H9 (cell line): ENCODE results near the gene ATPAF2. TPM values are rescaled to one million over a fixed set of nuclear protein-coding genes. Genes with fewer than 3 reads are reported as not detected.

Experiments
- DNase-seq: peaks from one replicate; pipeline ENCODE4 v3.0.0-alpha.2; 2017
- H2AFZ ChIP-seq: one replicate; pipeline ENCODE4 v1.6.1; 2013; ENCODE audit warnings: mild to moderate bottlenecking, low read length, control low read depth, moderate library complexity
- H2AK5ac ChIP-seq: 2 replicates; pipeline ENCODE4 v1.6.1; 2013; ENCODE audit warnings: low read length, control low read depth, mixed read lengths; ENCODE audit not compliant: insufficient read length
- H2BK120ac ChIP-seq: one replicate; pipeline ENCODE4 v1.6.1; 2013; ENCODE audit warnings: low read depth, mild to moderate bottlenecking, low read length, control low read depth, inconsistent platforms; ENCODE audit not compliant: poor library complexity, severe bottlenecking
- H2BK12ac ChIP-seq: 2 replicates; pipeline ENCODE4 v1.6.1; 2013; ENCODE audit warnings: low read length, control low read depth, mixed read lengths, low read depth; ENCODE audit not compliant: insufficient read length
- H2BK15ac ChIP-seq: 2 replicates; pipeline ENCODE4 v1.6.1; 2013; ENCODE audit warnings: low read depth, low read length, control low read depth
- H2BK20ac ChIP-seq: one replicate; pipeline ENCODE4 v1.6.1; 2013; ENCODE audit warnings: low read depth, mild to moderate bottlenecking, low read length, control low read depth, inconsistent platforms; ENCODE audit not compliant: poor library complexity, severe bottlenecking
- H2BK5ac ChIP-seq: 2 replicates; pipeline ENCODE4 v1.6.1; 2013; ENCODE audit warnings: low read length, control low read depth, mixed read lengths; ENCODE audit not compliant: insufficient read length
- H3K14ac ChIP-seq: 2 replicates; pipeline ENCODE4 v1.6.1; 2013; ENCODE audit warnings: low read length, control low read depth; ENCODE audit not compliant: insufficient read depth
- H3K18ac ChIP-seq: 2 replicates; pipeline ENCODE4 v1.6.1; 2013; ENCODE audit warnings: low read depth, mild to moderate bottlenecking, mixed read lengths, low read length, control low read depth; ENCODE audit not compliant: insufficient read length
- H3K23ac ChIP-seq: 2 replicates; pipeline ENCODE4 v1.6.1; 2013; ENCODE audit warnings: low read length, control low read depth, mixed read lengths, low read depth; ENCODE audit not compliant: insufficient read length
- H3K23me2 ChIP-seq: 2 replicates; pipeline ENCODE4 v1.6.1; 2013; ENCODE audit warnings: low read depth, mild to moderate bottlenecking, mixed read lengths, low read length, control low read depth; ENCODE audit not compliant: insufficient read length, poor library complexity, severe bottlenecking
- H3K27ac ChIP-seq: 2 replicates; pipeline ENCODE4 v1.5.1; 2013; ENCODE audit warnings: low read length, control low read depth, mixed read lengths, low read depth; ENCODE audit not compliant: insufficient read length
- H3K27me3 ChIP-seq: 2 replicates; pipeline ENCODE4 v1.6.1; 2013; ENCODE audit warnings: low read length, control low read depth, inconsistent platforms; ENCODE audit not compliant: insufficient read depth
- H3K4ac ChIP-seq: 2 replicates; pipeline ENCODE4 v1.6.1; 2013; ENCODE audit warnings: low read depth, mild to moderate bottlenecking, control low read depth, inconsistent platforms, low read length, moderate library complexity
- H3K4me1 ChIP-seq: 2 replicates; pipeline ENCODE4 v1.6.1; 2013; ENCODE audit warnings: low read length, control low read depth, inconsistent platforms; ENCODE audit not compliant: insufficient read depth
- H3K4me2 ChIP-seq: 2 replicates; pipeline ENCODE4 v1.6.1; 2013; ENCODE audit warnings: low read length, control low read depth, mixed read lengths; ENCODE audit not compliant: insufficient read length, insufficient read depth
- H3K56ac ChIP-seq: 2 replicates; pipeline ENCODE4 v1.6.1; 2013; ENCODE audit warnings: low read depth, mild to moderate bottlenecking, mixed read lengths, low read length, control low read depth; ENCODE audit not compliant: insufficient read length
- H3K79me1 ChIP-seq: 2 replicates; pipeline ENCODE4 v1.6.1; 2013; ENCODE audit warnings: low read depth, mild to moderate bottlenecking, moderate library complexity, low read length, control low read depth, inconsistent platforms; ENCODE audit not compliant: insufficient read depth, poor library complexity, severe bottlenecking
- H3K79me2 ChIP-seq: 2 replicates; pipeline ENCODE4 v1.6.1; 2013; ENCODE audit warnings: low read length, control low read depth, inconsistent platforms; ENCODE audit not compliant: insufficient read depth
- H3K9ac ChIP-seq: 2 replicates; pipeline ENCODE4 v1.6.1; 2013; ENCODE audit warnings: low read length, control low read depth, mixed read lengths; ENCODE audit not compliant: insufficient read length; ENCODE audit errors: extremely low read depth
- H3K9me3 ChIP-seq: one replicate; pipeline ENCODE4 v1.6.1; 2013; ENCODE audit warnings: low read depth, low read length, inconsistent platforms; ENCODE audit not compliant: control insufficient read depth
- H3T11ph ChIP-seq: one replicate; pipeline ENCODE4 v1.6.1; 2013; ENCODE audit warnings: mild to moderate bottlenecking, low read length, control low read depth, inconsistent platforms
- H4K20me1 ChIP-seq: one replicate; pipeline ENCODE4 v1.6.1; 2013; ENCODE audit not compliant: control insufficient read depth, insufficient read length, insufficient read depth
- H4K5ac ChIP-seq: 2 replicates; pipeline ENCODE4 v1.6.1; 2013; ENCODE audit warnings: low read depth, mild to moderate bottlenecking, mixed read lengths, low read length, control low read depth; ENCODE audit not compliant: insufficient read length
- H4K8ac ChIP-seq: replicated peaks from 2 replicates; pipeline ENCODE4 v1.6.1; 2013; ENCODE audit warnings: low read length, control low read depth, mixed read lengths, low read depth; ENCODE audit not compliant: insufficient read length
- H4K91ac ChIP-seq: 2 replicates; pipeline ENCODE4 v1.6.1; 2013; ENCODE audit warnings: low read depth, mild to moderate bottlenecking, moderate library complexity, mixed read lengths, low read length, control low read depth; ENCODE audit not compliant: insufficient read length
- H3K27ac Mint-ChIP-seq, 3 experiments: 2 replicates in 2 of 3; 3 replicates in 1 of 3; pipeline ENCODE4 v1.8.0; 2020 to 2021; ENCODE audit warnings: mixed read lengths in 3 of 3, mild to moderate bottlenecking in 1 of 3, moderate library complexity in 1 of 3
- H3K27me3 Mint-ChIP-seq: 2 replicates; pipeline ENCODE4 v1.8.0; 2021; ENCODE audit warnings: low read depth, mild to moderate bottlenecking, moderate library complexity, mixed read lengths
- H3K36me3 Mint-ChIP-seq, 3 experiments: 2 replicates in 2 of 3; 3 replicates in 1 of 3; pipeline ENCODE4 v1.8.0; 2020 to 2021; ENCODE audit warnings: low read depth in 3 of 3, mixed read lengths in 3 of 3; ENCODE audit not compliant: insufficient read depth in 1 of 3
- H3K4me1 Mint-ChIP-seq, 2 experiments: 2 replicates each; pipeline ENCODE4 v1.8.0; 2020; ENCODE audit warnings: mixed read lengths in 2 of 2
- H3K4me3 Mint-ChIP-seq, 2 experiments: 2 replicates in 1 of 2; 3 replicates in 1 of 2; pipeline ENCODE4 v1.8.0; 2020 to 2021; ENCODE audit warnings: mild to moderate bottlenecking in 2 of 2, mixed read lengths in 2 of 2, moderate library complexity in 1 of 2
- H3K9me3 Mint-ChIP-seq, 2 experiments: 2 replicates in 1 of 2; 3 replicates in 1 of 2; pipeline ENCODE4 v1.8.0; 2020; ENCODE audit warnings: mild to moderate bottlenecking in 2 of 2, mixed read lengths in 2 of 2, moderate library complexity in 1 of 2
- WGBS: extraction: QIAGEN DNeasy Blood & Tissue Kit; methylation state at CpG from one replicate; pipeline ENCODE4 v1.1.7; 2013; ENCODE audit warnings: missing lambda C conversion rate, low lambda C conversion rate, mixed read lengths; ENCODE audit not compliant: insufficient read length; ENCODE audit errors: extremely low coverage; 5-methylcytosine and 5-hydroxymethylcytosine counted together
- total RNA-seq: library from RNA; stranded (reverse); gene quantifications from 2 replicates; pipeline ENCODE4 v1.2.1, GENCODE V29; 2021
- TF ChIP-seq, protein P1 (sequence below): fragments of 200-600 bp; sonication (generic); conservative IDR thresholded peaks from 3 replicates; pipeline ENCODE4 v1.8.0; 2021; ENCODE audit warnings: antibody characterized with exemption, mild to moderate bottlenecking

The ATPAF2 gene
- total RNA-seq, 1 experiment from 2014 or later: 21.4 TPM

- Histone ChIP-seq H4K91ac (no peak overlapping the region), H3K23ac (no peak overlapping the region), H3K56ac (no peak overlapping the region), H2BK15ac (no peak overlapping the region), H4K8ac (no peak overlapping the region), H3K14ac (no peak overlapping the region), H2BK5ac (no peak overlapping the region), H3K27ac (no peak overlapping the region), H2AFZ (no peak overlapping the region), H3K9ac (no peak overlapping the region), H4K5ac (no peak overlapping the region), H3K4ac (no peak overlapping the region), H3K4me2 (no peak overlapping the region), H3K79me1 (no peaks in the 10 kb centered on the region), H2BK12ac (no peak overlapping the region), H3K27me3 (no peaks in the 10 kb centered on the region), H3K18ac (no peak overlapping the region), H2BK20ac (no peak overlapping the region), H3T11ph (no peak overlapping the region), H2BK120ac (no peak overlapping the region), H3K4me1 (no peaks in the 10 kb centered on the region; the same call in 1 of the 2 replicates), H2AK5ac (no peak overlapping the region), H4K20me1 (no peaks in the 10 kb centered on the region), H3K79me2 (no peaks in the 10 kb centered on the region), H3K23me2 (peaks cover 12% of the 10 kb centered on the region), H3K9me3 (no peaks in the 10 kb centered on the region)
- no peak overlapping the region for H3K4me3 Mint-ChIP-seq
- peaks cover 4% of the 10 kb centered on the region for H3K27me3 Mint-ChIP-seq
- H3K9me3 Mint-ChIP-seq: no peaks in the 10 kb centered on the region; a peak in 2 of 5 replicates
- no peak for DNase-seq
- H3K36me3 Mint-ChIP-seq: peaks cover 0 to 2% (median 2%) of the 10 kb centered on the region in 3 experiments; a peak in 2 of 7 replicates
- TF ChIP-seq, protein P1, sequence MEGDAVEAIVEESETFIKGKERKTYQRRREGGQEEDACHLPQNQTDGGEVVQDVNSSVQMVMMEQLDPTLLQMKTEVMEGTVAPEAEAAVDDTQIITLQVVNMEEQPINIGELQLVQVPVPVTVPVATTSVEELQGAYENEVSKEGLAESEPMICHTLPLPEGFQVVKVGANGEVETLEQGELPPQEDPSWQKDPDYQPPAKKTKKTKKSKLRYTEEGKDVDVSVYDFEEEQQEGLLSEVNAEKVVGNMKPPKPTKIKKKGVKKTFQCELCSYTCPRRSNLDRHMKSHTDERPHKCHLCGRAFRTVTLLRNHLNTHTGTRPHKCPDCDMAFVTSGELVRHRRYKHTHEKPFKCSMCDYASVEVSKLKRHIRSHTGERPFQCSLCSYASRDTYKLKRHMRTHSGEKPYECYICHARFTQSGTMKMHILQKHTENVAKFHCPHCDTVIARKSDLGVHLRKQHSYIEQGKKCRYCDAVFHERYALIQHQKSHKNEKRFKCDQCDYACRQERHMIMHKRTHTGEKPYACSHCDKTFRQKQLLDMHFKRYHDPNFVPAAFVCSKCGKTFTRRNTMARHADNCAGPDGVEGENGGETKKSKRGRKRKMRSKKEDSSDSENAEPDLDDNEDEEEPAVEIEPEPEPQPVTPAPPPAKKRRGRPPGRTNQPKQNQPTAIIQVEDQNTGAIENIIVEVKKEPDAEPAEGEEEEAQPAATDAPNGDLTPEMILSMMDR: no peak
- H3K27ac Mint-ChIP-seq: no peak overlapping the region
- H3K4me1 Mint-ChIP-seq: peaks cover 19 to 21% of the 10 kb centered on the region in 2 experiments
- WGBS: no CpG with 5 or more reads among the region's 2 CpGs
These were observed 3.3 kb downstream of the ATPAF2 start for GRCh38 chr17:18035704-18036103.
